Hepatocyte (in vitro differentiated cells): ENCODE measurements around the gene SNX9.

Experiments
- EZH2 ChIP-seq: fragments of 200-600 bp; sonication (generic); IDR thresholded peaks from 2 replicates; pipeline ENCODE4 v1.6.1; 2016; ENCODE audit warnings: antibody characterized with exemption, mild to moderate bottlenecking, borderline replicate concordance
- EZH2phosphoT487 ChIP-seq: fragments of 200-600 bp; sonication (generic); IDR thresholded peaks from one replicate; pipeline ENCODE4 v1.6.1; 2018; ENCODE audit warnings: antibody characterized with exemption, mild to moderate bottlenecking, low read depth, moderate library complexity; ENCODE audit not compliant: unreplicated experiment, severe bottlenecking
- TF ChIP-seq, protein P1 (sequence below): fragments of 200-600 bp; sonication (generic); IDR thresholded peaks from 2 replicates; pipeline ENCODE4 v1.5.1; 2016; ENCODE audit warnings: antibody characterized with exemption, mild to moderate bottlenecking; ENCODE audit not compliant: poor library complexity

- TF ChIP-seq, protein P1, sequence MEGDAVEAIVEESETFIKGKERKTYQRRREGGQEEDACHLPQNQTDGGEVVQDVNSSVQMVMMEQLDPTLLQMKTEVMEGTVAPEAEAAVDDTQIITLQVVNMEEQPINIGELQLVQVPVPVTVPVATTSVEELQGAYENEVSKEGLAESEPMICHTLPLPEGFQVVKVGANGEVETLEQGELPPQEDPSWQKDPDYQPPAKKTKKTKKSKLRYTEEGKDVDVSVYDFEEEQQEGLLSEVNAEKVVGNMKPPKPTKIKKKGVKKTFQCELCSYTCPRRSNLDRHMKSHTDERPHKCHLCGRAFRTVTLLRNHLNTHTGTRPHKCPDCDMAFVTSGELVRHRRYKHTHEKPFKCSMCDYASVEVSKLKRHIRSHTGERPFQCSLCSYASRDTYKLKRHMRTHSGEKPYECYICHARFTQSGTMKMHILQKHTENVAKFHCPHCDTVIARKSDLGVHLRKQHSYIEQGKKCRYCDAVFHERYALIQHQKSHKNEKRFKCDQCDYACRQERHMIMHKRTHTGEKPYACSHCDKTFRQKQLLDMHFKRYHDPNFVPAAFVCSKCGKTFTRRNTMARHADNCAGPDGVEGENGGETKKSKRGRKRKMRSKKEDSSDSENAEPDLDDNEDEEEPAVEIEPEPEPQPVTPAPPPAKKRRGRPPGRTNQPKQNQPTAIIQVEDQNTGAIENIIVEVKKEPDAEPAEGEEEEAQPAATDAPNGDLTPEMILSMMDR, result no peak
- TF ChIP-seq EZH2 (no peak), EZH2phosphoT487 (no peak)
Measured at GRCh38 chr6:157808405-157808950, 14.6 kb upstream of the SNX9 start.
